ENCODE results near the gene MOSMO.
"Not testable (repeated sequence)": the region's sequence is repeated elsewhere in the genome, so short reads cannot be mapped to it uniquely, and the experiment has no call there.

The MOSMO gene

GRCh38 chr16:22001591-22001990 lies 6.3 kb upstream of the MOSMO start:
- FAIRE-seq (no peak), DNase-seq (ENCODE audit: insufficient read length, low spot score) (no peak)

- not testable (repeated sequence) for DNase-seq (ENCODE audit: insufficient read length, low spot score); FAIRE-seq
Observed at GRCh38 chr16:22002047-22002446, 5.9 kb upstream of the MOSMO start.

- no peak for FAIRE-seq
Observed at GRCh38 chr16:22003195-22003594, 4.7 kb upstream of the MOSMO start.

GRCh38 chr16:22004341-22004740 lies 3.6 kb upstream of the MOSMO start:
- FAIRE-seq (no peak), DNase-seq (ENCODE audit: insufficient read length, low spot score) (no peak)

More at GRCh38 chr16:22003195-22003594, 4.7 kb upstream of the MOSMO start:
- no peak for DNase-seq (ENCODE audit: insufficient read length, low spot score)

- DNase-seq (ENCODE audit: insufficient read length, low spot score): no peak
- no peak for FAIRE-seq
Observed at GRCh38 chr16:22005746-22006145, 2.2 kb upstream of the MOSMO start.

GRCh38 chr16:22006636-22007035 lies 1.3 kb upstream of the MOSMO start:
- no peak for DNase-seq (ENCODE audit: insufficient read length, low spot score)
- no peak for FAIRE-seq

- no peak for DNase-seq (ENCODE audit: insufficient read length, low spot score)
- no peak for FAIRE-seq
Observed at GRCh38 chr16:22007159-22007508, 777 bp upstream of the MOSMO start.

GRCh38 chr16:22008215-22009059 lies 526 bp downstream of the MOSMO start:
- FAIRE-seq: no peak
- no peak for DNase-seq (ENCODE audit: insufficient read length, low spot score)

GRCh38 chr16:22010902-22011301 lies 3.0 kb downstream of the MOSMO start:
- FAIRE-seq (no peak), DNase-seq (ENCODE audit: insufficient read length, low spot score) (no peak)

GRCh38 chr16:22012241-22012640 lies 4.3 kb downstream of the MOSMO start:
- FAIRE-seq: no peak
- no peak for DNase-seq (ENCODE audit: insufficient read length, low spot score)

GRCh38 chr16:22013486-22013885 lies 5.6 kb downstream of the MOSMO start:
- no peak for DNase-seq (ENCODE audit: insufficient read length, low spot score)
- FAIRE-seq: no peak

GRCh38 chr16:22014271-22014873 lies 6.5 kb downstream of the MOSMO start:
- FAIRE-seq (no peak), DNase-seq (ENCODE audit: insufficient read length, low spot score) (no peak)

GRCh38 chr16:22016927-22017326 lies 9.0 kb downstream of the MOSMO start:
- FAIRE-seq: no peak

GRCh38 chr16:22018559-22018958 lies 10.6 kb downstream of the MOSMO start:
- FAIRE-seq (no peak), DNase-seq (ENCODE audit: insufficient read length, low spot score) (no peak)

More at GRCh38 chr16:22016927-22017326, 9.0 kb downstream of the MOSMO start:
- DNase-seq (ENCODE audit: insufficient read length, low spot score): no peak

- FAIRE-seq (no peak), DNase-seq (ENCODE audit: insufficient read length, low spot score) (no peak)
Observed at GRCh38 chr16:22022151-22022550, 14.2 kb downstream of the MOSMO start.

- FAIRE-seq (no peak), DNase-seq (ENCODE audit: insufficient read length, low spot score) (no peak)
Observed at GRCh38 chr16:22023505-22023904, 15.6 kb downstream of the MOSMO start.

GRCh38 chr16:22024785-22025184 lies 16.9 kb downstream of the MOSMO start:
- not testable (repeated sequence) for FAIRE-seq; DNase-seq (ENCODE audit: insufficient read length, low spot score)

GRCh38 chr16:22027633-22028032 lies 19.7 kb downstream of the MOSMO start:
- FAIRE-seq (no peak), DNase-seq (ENCODE audit: insufficient read length, low spot score) (no peak)

- no peak for FAIRE-seq
Observed at GRCh38 chr16:22029632-22030031, 21.7 kb downstream of the MOSMO start.

GRCh38 chr16:22030087-22030812 lies 22.3 kb downstream of the MOSMO start:
- FAIRE-seq: no peak

More at GRCh38 chr16:22029632-22030031, 21.7 kb downstream of the MOSMO start:
- DNase-seq (ENCODE audit: insufficient read length, low spot score): no peak

GRCh38 chr16:22031483-22032083 lies 23.7 kb downstream of the MOSMO start:
- no peak for FAIRE-seq
- DNase-seq (ENCODE audit: insufficient read length, low spot score): no peak

More at GRCh38 chr16:22030087-22030812, 22.3 kb downstream of the MOSMO start:
- DNase-seq (ENCODE audit: insufficient read length, low spot score): no peak
